HAP-1 (cell line): ENCODE results near the gene ZNHIT2.

ENCODE experiments used
- DNase-seq, 2 experiments: peaks; one replicate each; pipeline ENCODE4 v3.0.0-alpha.2; 2016 to 2020; ENCODE audit warnings: low spot score in 2 of 2
- H3K27me3 ChIP-seq: fragments of 250-450 bp; sonication (Bioruptor Pico); 2 replicates; pipeline ENCODE4 v1.5.1; 2020; ENCODE audit warnings: low read depth, mild to moderate bottlenecking, moderate library complexity
- H3K36me3 ChIP-seq: fragments of 250-450 bp; sonication (Bioruptor Pico); replicated peaks from 2 replicates; pipeline ENCODE4 v1.5.1; 2020; ENCODE audit warnings: mild to moderate bottlenecking
- H3K4me1 ChIP-seq: fragments of 250-450 bp; sonication (Bioruptor Pico); 2 replicates; pipeline ENCODE4 v1.5.1; 2020; ENCODE audit warnings: mild to moderate bottlenecking
- H3K4me3 ChIP-seq: fragments of 250-450 bp; sonication (Bioruptor Pico); 2 replicates; pipeline ENCODE4 v1.5.1; 2020; ENCODE audit warnings: mild to moderate bottlenecking, moderate library complexity
- H3K9me3 ChIP-seq: fragments of 250-450 bp; sonication (Bioruptor Pico); 2 replicates; pipeline ENCODE4 v1.5.1; 2020; ENCODE audit warnings: mild to moderate bottlenecking, moderate library complexity
- in situ Hi-C: fragments of 300-500 bp; cut with MboI; formaldehyde crosslinking; loops from 3 replicates; pipeline ENCODE4 v1.14.3; 2020; ENCODE audit warnings: low sequenced_read_pairs, inconsistent platforms, mixed read lengths

ZNHIT2 gene

GRCh38 chr11:65078151-65078550 lies 39.4 kb downstream of the ZNHIT2 start:
- H3K4me1 ChIP-seq, result peaks cover 6% of the 10 kb centered on the region
- no peaks in the 10 kb centered on the region for H3K27me3 ChIP-seq
- in situ Hi-C loops, result no loop called here
- no peak overlapping the region for H3K4me3 ChIP-seq
- H3K9me3 ChIP-seq, result no peaks in the 10 kb centered on the region
- DNase-seq, result peak in 1 of 2 experiments; percentile 76
- peaks cover 72% of the 10 kb centered on the region for H3K36me3 ChIP-seq

GRCh38 chr11:65077451-65077850 lies 40.0 kb downstream of the ZNHIT2 start:
- in situ Hi-C loops, result no loop called here
- peak in 1 of 2 experiments; percentile 31 for DNase-seq
- Histone ChIP-seq H3K4me1 (peaks cover under 1% of the 10 kb centered on the region; the same call in 1 of the 2 replicates), H3K4me3 (no peak overlapping the region), H3K27me3 (no peaks in the 10 kb centered on the region), H3K9me3 (no peaks in the 10 kb centered on the region), H3K36me3 (peaks cover 66% of the 10 kb centered on the region)

- DNase-seq, result no peak
- Histone ChIP-seq H3K36me3 (peaks cover 21% of the 10 kb centered on the region), H3K9me3 (no peaks in the 10 kb centered on the region), H3K27me3 (no peaks in the 10 kb centered on the region), H3K4me1 (no peaks in the 10 kb centered on the region), H3K4me3 (no peak overlapping the region)
- in situ Hi-C loops, result no loop called here
Measured at GRCh38 chr11:65072631-65072966, 44.9 kb downstream of the ZNHIT2 start.

GRCh38 chr11:65071907-65072630 lies 45.4 kb downstream of the ZNHIT2 start:
- no peaks in the 10 kb centered on the region for H3K9me3 ChIP-seq
- in situ Hi-C loops, result no loop called here
- H3K27me3 ChIP-seq, result no peaks in the 10 kb centered on the region
- peaks cover 16% of the 10 kb centered on the region for H3K36me3 ChIP-seq
- DNase-seq, result no peak
- H3K4me3 ChIP-seq, result no peak overlapping the region
- no peaks in the 10 kb centered on the region for H3K4me1 ChIP-seq

- in situ Hi-C loops, result no loop called here
- Histone ChIP-seq H3K27me3 (no peaks in the 10 kb centered on the region), H3K4me1 (no peaks in the 10 kb centered on the region), H3K9me3 (no peaks in the 10 kb centered on the region), H3K4me3 (no peak overlapping the region), H3K36me3 (no peaks in the 10 kb centered on the region)
- DNase-seq, result no peak
Measured at GRCh38 chr11:65069217-65069616, 48.3 kb downstream of the ZNHIT2 start.

GRCh38 chr11:65067446-65067845 lies 50.1 kb downstream of the ZNHIT2 start:
- no peaks in the 10 kb centered on the region for H3K4me1 ChIP-seq
- no peaks in the 10 kb centered on the region for H3K27me3 ChIP-seq
- H3K4me3 ChIP-seq, result no peak overlapping the region
- no peaks in the 10 kb centered on the region for H3K9me3 ChIP-seq
- in situ Hi-C loops, result no loop called here
- no peak for DNase-seq
- no peaks in the 10 kb centered on the region for H3K36me3 ChIP-seq

- no peaks in the 10 kb centered on the region for H3K36me3 ChIP-seq
- in situ Hi-C loops, result no loop called here
- no peaks in the 10 kb centered on the region for H3K9me3 ChIP-seq
- H3K4me1 ChIP-seq, result no peaks in the 10 kb centered on the region
- no peaks in the 10 kb centered on the region for H3K27me3 ChIP-seq
- no peak for DNase-seq
- H3K4me3 ChIP-seq, result no peak overlapping the region
Measured at GRCh38 chr11:65066805-65067291, 50.7 kb downstream of the ZNHIT2 start.
